Measurements from ENCODE around the gene PAPPA2.

PAPPA2 gene

DNA sequence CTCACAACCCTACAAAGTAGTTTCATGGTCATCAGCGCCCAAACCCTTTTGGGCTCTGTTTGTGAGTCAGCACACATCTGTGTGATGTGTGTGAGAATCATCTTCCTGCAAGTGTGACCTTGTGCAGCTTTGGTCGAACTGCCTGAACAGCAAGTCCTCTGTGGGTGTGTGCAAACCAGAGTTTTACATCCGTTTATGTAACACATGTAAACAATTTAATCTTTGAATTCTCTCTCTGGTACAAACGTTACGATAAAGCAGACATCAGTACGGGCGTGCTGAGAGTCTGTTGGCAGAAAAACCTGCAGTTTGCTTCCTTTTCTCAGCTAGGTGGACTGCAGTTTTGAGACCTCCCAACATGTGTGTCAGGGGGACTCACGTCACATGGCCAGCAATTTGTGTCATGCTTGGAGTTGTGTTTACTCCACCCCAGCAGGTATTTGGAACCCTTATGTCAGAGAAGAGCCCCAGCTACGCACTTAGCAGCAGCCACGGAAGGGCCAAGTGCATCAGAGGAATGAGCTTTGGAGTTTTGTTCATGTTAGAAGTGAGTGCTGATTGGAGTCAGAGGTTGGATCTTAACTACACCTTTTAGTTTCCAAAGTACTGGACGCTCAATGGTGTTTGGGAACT, 230.8 kb downstream of the PAPPA2 start:
- no peaks in the 10 kb centered on the region for H3K9me3 ChIP-seq (ENCODE audit: insufficient read depth, low read length)
- no peak overlapping the region for H3K9ac ChIP-seq (ENCODE audit: low read length)
- H3K27ac ChIP-seq (ENCODE audit: low read depth, low read length): no peak overlapping the region
- H3F3A ChIP-seq (ENCODE audit: insufficient read depth): no peaks in the 10 kb centered on the region
- no peaks in the 10 kb centered on the region for H3K27me3 ChIP-seq (ENCODE audit: low read length)
- no peaks in the 10 kb centered on the region for H3K36me3 ChIP-seq (ENCODE audit: low read length)
- H3K4me3 ChIP-seq (ENCODE audit: insufficient read depth, low read length, poor library complexity, severe bottlenecking): no peak overlapping the region
- H2AFZ ChIP-seq (ENCODE audit: low read depth, low read length, severe bottlenecking): no peak overlapping the region
- no peak overlapping the region for H3K4me2 ChIP-seq (ENCODE audit: low read depth, low read length, poor library complexity, severe bottlenecking)
- no peaks in the 10 kb centered on the region for H4K20me1 ChIP-seq (ENCODE audit: low read depth, low read length)
- H3K9me2 ChIP-seq (replicated peaks; ENCODE audit: insufficient read depth, low read length): no peaks in the 10 kb centered on the region
- no peaks in the 10 kb centered on the region for H3K79me2 ChIP-seq (ENCODE audit: insufficient read depth, low read length)
- TF ChIP-seq EZH2phosphoT487 (conservative IDR thresholded peaks at IDR 0.05; ENCODE audit: low read length): no peak
- TF ChIP-seq, protein P1, sequence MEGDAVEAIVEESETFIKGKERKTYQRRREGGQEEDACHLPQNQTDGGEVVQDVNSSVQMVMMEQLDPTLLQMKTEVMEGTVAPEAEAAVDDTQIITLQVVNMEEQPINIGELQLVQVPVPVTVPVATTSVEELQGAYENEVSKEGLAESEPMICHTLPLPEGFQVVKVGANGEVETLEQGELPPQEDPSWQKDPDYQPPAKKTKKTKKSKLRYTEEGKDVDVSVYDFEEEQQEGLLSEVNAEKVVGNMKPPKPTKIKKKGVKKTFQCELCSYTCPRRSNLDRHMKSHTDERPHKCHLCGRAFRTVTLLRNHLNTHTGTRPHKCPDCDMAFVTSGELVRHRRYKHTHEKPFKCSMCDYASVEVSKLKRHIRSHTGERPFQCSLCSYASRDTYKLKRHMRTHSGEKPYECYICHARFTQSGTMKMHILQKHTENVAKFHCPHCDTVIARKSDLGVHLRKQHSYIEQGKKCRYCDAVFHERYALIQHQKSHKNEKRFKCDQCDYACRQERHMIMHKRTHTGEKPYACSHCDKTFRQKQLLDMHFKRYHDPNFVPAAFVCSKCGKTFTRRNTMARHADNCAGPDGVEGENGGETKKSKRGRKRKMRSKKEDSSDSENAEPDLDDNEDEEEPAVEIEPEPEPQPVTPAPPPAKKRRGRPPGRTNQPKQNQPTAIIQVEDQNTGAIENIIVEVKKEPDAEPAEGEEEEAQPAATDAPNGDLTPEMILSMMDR (IDR thresholded peaks at IDR 0.05; ENCODE audit: insufficient read depth, low read length, poor library complexity, severe bottlenecking): no peak

DNA sequence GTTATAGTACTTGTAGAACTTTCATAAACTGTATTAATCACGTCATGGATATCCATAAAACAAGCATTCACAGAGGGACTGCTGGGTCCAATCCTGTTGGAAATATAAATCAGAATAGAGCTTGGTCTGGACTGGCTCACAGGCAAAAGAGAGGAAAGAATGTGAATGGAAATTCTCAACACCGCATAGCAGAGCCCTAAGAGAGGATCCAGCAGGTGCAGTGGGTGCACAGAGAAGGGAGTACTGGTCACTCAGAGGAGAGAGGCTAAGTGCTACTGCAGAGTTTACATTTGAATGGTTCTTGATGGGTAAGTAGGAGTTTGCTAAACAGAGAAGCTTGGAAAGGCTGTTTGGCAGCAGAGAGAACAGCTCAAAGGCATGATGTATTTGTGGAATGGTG, 231.7 kb downstream of the PAPPA2 start:
- Histone ChIP-seq H3F3A (ENCODE audit: insufficient read depth) (no peaks in the 10 kb centered on the region), H2AFZ (ENCODE audit: low read depth, low read length, severe bottlenecking) (no peak overlapping the region), H3K79me2 (ENCODE audit: insufficient read depth, low read length) (no peaks in the 10 kb centered on the region), H3K36me3 (ENCODE audit: low read length) (no peaks in the 10 kb centered on the region), H3K4me3 (ENCODE audit: insufficient read depth, low read length, poor library complexity, severe bottlenecking) (no peak overlapping the region), H3K27me3 (ENCODE audit: low read length) (no peaks in the 10 kb centered on the region), H3K9ac (ENCODE audit: low read length) (no peak overlapping the region), H3K9me3 (ENCODE audit: insufficient read depth, low read length) (no peaks in the 10 kb centered on the region), H3K27ac (ENCODE audit: low read depth, low read length) (no peak overlapping the region), H3K9me2 (replicated peaks; ENCODE audit: insufficient read depth, low read length) (no peaks in the 10 kb centered on the region), H3K4me2 (ENCODE audit: low read depth, low read length, poor library complexity, severe bottlenecking) (no peak overlapping the region), H4K20me1 (ENCODE audit: low read depth, low read length) (no peaks in the 10 kb centered on the region)
- no peak for TF ChIP-seq EZH2phosphoT487 (conservative IDR thresholded peaks at IDR 0.05; ENCODE audit: low read length)
- TF ChIP-seq, protein P1 (IDR thresholded peaks at IDR 0.05; ENCODE audit: insufficient read depth, low read length, poor library complexity, severe bottlenecking): no peak

DNA sequence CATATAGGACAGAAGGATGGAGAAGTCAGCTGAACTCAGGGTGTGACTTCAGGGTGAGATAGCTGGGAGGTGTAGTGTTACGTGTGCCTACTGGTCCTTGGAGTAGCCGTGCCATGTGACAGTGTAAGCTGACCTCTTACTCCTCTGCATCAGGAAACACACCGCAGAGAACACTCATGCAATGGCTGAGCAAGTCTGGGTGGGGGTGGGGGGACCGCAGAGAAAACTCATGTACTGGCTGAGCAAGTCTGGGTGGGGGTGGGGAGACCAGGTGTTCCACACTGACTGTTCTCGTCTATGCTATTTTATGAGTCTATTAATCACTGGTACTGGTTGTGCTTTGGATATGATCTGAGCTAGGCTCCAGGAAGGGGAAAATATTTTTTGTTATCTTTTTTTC, 233.1 kb downstream of the PAPPA2 start:
- Histone ChIP-seq H4K20me1 (ENCODE audit: low read depth, low read length) (no peaks in the 10 kb centered on the region), H3K36me3 (ENCODE audit: low read length) (no peaks in the 10 kb centered on the region), H3K27me3 (ENCODE audit: low read length) (no peaks in the 10 kb centered on the region), H3K4me3 (ENCODE audit: insufficient read depth, low read length, poor library complexity, severe bottlenecking) (no peak overlapping the region), H3K4me2 (ENCODE audit: low read depth, low read length, poor library complexity, severe bottlenecking) (no peak overlapping the region), H3F3A (ENCODE audit: insufficient read depth) (no peaks in the 10 kb centered on the region), H3K27ac (ENCODE audit: low read depth, low read length) (no peak overlapping the region), H2AFZ (ENCODE audit: low read depth, low read length, severe bottlenecking) (no peak overlapping the region), H3K9ac (ENCODE audit: low read length) (no peak overlapping the region), H3K9me3 (ENCODE audit: insufficient read depth, low read length) (no peaks in the 10 kb centered on the region), H3K79me2 (ENCODE audit: insufficient read depth, low read length) (no peaks in the 10 kb centered on the region), H3K9me2 (replicated peaks; ENCODE audit: insufficient read depth, low read length) (no peaks in the 10 kb centered on the region)
- TF ChIP-seq, protein P1 (IDR thresholded peaks at IDR 0.05; ENCODE audit: insufficient read depth, low read length, poor library complexity, severe bottlenecking): no peak
- no peak for TF ChIP-seq EZH2phosphoT487 (conservative IDR thresholded peaks at IDR 0.05; ENCODE audit: low read length)
